ENCODE data around the gene NSUN5.
"Not testable (repeated sequence)": the region's sequence is repeated elsewhere in the genome, so short reads cannot be mapped to it uniquely, and the experiment has no call there.

Gene NSUN5

DNA sequence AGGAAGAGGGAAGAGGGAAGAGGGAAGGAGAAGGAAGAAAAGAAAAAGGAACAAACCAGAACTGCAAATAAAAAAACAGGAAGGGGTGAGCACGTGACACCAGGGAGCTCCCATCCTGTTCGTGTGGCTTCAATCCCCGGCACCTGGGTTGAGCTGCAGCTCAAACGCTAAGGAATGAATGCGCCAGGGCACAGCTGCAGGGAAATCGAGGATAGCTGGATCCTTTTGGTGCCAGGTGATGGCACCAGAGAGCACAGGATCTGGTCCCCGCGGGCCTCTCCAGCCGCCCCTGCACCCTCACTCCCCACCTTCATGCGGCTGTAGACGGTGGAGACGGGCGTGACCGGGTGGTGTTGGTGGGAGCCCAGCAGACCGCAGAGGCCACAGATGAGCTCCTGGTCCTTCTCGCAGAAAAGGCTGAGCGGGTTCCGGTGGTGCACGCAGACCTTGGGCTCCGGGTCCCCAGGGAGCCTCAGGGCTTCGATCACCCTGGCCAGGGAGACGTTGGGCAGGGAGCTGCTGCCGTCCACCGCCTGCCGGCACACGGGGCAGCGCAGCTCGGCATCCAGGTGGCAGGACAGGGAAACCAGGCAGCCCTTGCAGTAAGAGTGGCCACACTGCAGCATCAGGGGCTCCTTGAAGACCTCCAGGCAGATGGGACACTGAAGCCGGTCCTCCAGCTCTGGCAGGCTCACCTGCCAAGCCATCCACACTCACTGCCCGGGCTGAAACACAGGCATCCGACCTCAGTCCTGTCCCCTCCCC, 15.6 kb upstream of the NSUN5 start:
- DNase-seq, result peak; percentile 47 to 54

DNA sequence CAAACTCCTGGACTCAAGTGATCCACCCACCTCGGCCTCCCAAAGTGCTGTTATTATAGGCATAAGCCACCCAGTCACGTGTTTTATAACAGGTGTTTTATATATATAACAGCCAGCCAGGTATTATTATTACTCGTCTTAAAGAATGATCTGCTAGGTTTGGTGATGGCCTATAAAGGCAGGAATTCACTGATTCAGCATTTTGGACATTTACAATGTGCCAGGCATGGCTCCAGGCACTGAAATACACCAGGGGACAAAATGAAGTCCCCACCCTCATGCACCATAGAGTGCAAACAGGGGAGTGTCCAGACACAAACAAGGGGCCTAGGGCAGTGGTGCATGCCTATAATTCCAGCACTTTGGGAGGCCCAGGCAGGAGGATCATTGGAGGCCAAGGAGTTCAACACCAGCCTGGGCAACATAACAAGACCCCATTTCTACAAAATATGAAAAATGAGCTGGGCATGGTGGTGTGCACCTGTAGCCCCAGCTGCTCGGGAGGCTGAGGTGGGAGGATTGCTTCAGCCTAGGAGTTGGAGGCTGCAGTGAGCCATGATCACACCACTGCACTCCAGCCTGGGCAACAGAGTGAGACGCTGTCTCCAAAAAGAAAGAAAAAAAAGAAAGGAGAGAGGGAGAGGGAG, 14.9 kb upstream of the NSUN5 start:
- DNase-seq, result not testable (repeated sequence)

DNA sequence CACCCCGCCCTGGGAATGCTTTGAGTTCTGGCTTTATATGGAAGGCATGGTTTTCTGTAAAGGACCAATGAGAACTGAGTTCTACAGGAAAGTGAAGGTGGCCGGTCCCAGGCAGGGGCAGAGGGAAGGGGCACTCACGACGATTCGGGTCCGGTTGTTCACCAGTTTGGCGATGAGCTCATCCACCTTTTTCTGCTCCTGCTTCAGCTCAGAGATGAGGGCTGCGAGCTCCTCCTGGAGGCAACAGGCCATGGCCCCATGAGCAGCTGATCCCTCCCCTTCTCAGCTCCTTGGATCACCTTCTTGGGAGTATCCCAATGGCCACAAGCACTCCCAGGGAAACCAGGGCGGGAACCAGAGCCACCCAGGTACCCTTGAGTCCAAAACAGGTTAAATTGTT, 11.4 kb upstream of the NSUN5 start:
- not testable (repeated sequence) for DNase-seq

- DNase-seq, result not testable (repeated sequence)
These were observed 10.9 kb upstream of the NSUN5 start for GRCh38 chr7:73319541-73319940.

GRCh38 chr7:73318656-73319204, 10.1 kb upstream of the NSUN5 start:
- not testable (repeated sequence) for DNase-seq

DNA sequence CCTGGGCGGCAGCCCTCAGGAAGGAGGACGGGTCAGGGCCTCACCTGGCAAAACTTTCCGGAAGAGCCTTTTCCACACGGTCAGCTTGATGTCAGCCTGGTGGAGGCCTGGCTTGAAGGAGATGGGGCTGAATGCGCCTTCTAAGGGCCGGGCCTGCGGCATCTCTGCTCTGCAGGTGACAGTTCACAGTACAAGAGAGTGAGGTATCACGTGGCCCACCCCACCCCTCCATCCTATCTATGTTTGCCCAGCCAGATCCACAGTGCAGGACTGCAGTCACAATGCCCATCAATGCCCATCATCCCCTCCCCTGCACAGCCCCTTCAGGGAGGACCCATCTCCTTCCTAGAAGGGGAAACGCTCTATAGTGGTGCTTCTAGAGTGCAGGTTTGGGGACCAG, 7.9 kb upstream of the NSUN5 start:
- DNase-seq, result no peak

GRCh38 chr7:73314271-73314670, 5.6 kb upstream of the NSUN5 start:
- DNase-seq, result no peak

- DNase-seq, result no peak
These were observed 4.9 kb upstream of the NSUN5 start for GRCh38 chr7:73313521-73313906.

DNA sequence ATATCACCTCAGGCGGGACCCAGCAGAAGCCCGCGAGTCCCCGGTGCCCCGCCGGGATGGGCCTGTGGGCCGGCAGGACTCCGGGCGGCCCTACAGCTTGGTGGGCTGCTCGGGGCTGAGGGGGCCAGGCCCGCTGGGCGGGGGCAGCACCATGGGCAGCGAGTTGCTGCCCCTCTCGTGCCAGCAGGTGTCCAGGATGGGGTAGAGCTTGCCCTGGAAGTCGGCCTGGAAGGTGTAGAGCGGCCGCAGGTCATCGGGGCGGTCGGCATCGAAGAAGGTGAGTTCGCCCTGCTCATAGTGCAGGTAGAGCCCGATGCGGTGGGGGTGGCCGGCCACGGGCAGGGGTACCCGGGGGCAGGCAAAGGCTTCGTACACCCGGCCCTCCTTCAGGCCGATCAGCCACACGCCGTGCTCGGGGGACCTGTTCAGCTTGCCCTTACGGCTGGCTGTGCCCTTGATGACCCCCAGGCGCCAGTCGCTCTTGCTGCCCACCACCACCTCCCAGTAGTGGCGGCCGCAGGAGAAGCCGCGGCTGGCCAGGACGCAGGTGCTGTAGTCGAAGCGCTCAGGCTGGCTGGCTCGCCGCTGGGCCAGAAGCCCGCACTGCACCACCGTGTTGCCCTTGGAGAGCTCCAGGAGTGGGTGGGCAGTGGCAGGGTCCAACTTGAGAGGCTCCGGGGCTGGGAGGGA, 4.3 kb upstream of the NSUN5 start:
- no peak for DNase-seq

DNA sequence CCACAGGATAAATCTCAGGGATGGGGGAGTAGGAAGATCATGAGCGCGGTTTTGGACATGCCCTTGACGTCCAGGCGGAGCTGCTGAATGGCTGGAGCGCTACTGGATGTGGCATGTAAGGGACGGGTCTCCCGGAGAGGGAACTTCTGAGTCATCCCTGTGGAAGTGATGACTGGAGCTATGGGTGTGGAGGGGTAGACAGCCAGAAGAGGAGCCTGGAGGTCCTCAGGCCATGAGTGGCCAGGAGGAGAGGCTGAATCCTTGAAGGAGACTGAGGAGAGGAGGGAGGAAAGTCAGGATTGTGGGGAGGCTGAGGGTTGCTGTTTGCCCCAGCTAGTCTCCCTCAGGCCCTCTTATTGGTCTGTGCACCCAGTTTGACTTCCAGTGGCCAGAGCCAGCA, 2.8 kb upstream of the NSUN5 start:
- DNase-seq, result not testable (repeated sequence)

GRCh38 chr7:73308074-73308664, 457 bp downstream of the NSUN5 start:
- DNase-seq, result no peak

DNA sequence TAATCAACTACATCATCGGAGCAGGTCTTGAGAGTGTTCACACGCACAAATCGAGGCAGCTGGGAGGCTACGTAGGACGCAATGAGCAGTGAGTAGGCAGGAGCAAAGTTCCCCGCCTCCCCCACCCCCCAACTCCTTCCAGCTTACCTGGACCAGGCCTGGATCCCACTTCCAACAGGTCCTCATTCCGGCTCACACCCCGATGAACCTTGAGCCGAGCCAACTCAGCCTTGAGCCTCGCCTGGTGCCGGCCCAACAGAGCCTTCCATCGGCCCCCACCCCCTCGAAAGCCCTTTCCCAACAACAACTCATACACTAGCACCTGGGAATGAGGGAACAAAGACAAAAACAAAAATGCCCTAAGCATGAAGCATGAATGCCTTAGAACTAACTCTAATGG, 1.2 kb downstream of the NSUN5 start:
- DNase-seq, result no peak

DNA sequence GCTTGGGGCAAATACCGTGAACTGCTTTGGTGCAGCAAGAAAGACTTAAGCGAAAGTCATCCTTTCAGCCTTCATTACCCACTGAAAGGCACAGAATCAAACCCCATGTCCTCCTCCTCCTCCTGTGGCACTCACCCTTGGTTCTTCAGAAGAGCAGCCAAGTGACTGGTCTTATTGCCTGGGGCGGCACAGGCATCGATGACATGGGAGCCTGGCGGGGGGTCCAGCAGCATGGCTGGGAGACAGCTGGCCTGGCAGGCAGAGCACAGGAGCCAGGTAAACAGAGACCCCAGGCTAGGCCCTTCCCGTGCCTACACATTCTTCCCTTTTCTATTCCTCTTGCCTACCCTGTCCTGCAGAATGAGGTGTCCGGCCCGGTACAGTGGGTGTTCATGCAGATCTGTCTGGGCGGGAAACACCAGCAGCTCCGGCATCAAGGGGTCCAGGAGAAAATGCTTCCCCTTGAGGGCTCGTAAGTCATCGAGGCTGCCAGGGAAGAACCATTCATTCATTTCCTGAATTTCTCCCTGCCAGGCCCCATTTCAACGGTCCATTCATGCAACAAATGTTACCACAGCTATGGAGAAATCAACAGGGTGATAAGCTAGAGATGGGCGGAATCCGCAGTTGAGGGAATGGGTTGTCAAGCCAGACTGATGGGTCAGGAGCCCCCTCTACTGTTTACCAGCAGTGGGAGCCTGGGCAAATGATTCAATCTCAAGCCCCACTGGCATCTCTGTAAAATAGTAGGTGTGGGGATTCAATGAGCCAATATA, 3.8 kb downstream of the NSUN5 start:
- DNase-seq, result not testable (repeated sequence)

DNA sequence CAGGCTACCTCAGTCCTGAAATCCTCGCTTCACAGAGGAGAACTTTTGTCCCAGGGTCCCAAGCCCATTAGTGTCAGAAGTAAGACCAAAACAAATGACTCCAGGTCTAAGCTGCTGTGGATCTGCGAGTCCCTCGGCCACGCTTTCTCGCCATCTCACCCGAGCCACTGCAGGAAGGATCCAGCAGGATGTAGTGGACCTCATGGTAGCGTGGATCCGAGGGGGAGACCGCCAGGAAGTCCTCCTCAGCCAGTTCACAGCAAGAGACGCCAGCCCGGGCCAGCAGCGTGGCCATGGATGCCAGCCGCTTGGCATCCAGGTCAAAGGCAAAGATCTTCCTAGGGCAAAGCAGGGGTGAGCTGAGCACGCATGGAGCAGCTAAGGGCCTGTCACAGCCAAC, 4.6 kb downstream of the NSUN5 start:
- no peak for DNase-seq

- no peak for DNase-seq
These were observed 5.1 kb downstream of the NSUN5 start for GRCh38 chr7:73303546-73303945.

GRCh38 chr7:73302846-73303245, 5.8 kb downstream of the NSUN5 start:
- DNase-seq, result not testable (repeated sequence)

DNA sequence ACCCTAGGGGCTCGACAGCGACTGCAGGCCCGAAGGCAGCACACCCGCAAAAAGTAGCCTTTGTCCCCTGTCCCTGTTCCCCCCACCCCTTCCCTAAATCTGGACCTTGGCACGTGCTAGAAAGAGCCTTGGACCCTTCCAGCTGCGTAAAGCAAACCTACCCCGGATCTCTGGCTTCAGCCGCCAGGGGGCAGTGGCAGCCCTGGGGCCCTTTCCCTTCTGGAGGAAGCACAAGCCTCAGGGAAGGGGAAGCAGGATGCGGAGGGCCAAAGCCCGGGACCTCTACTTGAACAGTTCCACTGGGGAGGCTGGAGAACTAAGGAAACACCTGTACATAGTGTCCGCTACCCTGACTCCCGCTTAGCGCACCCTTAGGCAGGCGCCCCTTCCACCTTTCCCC, 7.5 kb downstream of the NSUN5 start:
- DNase-seq, result not testable (repeated sequence)

DNA sequence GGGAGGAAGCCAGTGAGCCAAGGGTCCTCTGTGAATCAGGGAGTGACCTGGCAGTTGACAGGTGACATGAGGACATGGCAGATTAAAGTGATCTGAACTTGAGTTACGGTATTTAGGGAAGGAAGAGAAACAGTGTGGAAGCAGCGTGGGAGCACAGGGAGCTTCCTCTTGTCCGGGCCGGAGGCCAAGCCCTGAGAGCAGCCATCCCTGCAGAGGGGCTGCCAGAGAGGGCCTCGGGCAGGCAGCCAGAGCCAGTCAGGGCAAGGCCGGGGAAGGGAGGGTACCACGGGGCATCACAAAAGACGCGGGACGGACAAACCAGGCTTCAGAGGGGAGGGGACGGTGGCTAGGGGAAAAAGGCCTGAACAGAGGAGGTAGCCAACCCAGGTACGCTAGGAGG, 8.8 kb downstream of the NSUN5 start:
- DNase-seq, result not testable (repeated sequence)

DNA sequence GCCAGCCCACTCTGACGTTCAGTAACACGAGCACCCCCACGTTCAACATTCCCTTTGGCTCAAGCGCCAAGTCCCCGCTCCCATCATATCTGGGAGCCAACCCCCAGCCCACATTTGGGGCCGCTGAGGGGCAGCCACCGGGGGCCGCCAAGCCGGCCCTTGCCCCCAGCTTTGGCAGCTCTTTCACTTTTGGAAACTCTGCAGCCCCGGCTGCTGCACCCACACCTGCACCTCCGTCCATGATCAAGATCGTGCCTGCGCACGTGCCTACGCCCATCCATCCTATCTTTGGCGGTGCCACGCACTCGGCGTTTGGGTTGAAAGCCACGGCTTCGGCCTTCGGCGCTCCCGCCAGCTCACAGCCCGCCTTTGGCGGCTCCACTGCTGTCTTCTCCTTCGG, 10.9 kb downstream of the NSUN5 start:
- DNase-seq, result not testable (repeated sequence)

DNA sequence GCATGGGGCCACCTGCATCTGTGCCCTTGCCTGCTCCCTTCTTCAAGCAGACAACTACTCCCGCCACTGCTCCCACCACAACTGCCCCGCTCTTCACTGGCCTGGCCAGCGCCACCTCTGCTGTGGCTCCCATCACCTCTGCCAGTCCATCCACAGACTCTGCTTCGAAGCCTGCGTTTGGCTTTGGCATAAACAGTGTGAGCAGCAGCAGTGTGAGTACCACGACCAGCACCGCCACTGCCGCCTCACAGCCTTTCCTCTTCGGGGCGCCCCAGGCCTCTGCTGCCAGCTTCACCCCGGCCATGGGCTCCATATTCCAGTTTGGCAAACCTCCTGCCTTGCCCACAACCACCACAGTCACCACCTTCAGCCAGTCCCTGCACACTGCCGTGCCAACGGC, 11.4 kb downstream of the NSUN5 start:
- not testable (repeated sequence) for DNase-seq

GRCh38 chr7:73277210-73277609, 31.4 kb downstream of the NSUN5 start:
- not testable (repeated sequence) for DNase-seq

DNA sequence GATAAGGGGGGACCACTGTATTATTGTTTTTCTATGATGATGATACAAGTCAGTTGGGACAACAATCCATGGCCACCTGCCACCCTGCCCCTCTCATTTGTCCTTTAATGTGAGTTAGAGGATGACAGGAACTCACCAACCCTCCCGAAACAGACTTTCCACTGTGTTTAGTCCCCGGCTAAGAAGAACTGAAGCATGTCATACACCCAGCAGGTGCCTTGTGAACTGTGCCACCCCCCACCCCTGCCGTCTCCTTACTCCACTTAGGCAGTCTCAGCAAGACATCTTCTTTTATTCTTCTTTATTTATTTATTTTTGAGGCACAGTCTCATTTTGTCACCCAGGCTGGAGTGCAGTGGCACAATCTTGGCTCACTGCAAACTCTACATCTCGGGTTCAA, 40.8 kb downstream of the NSUN5 start:
- not testable (repeated sequence) for DNase-seq
